ENCODE data around the gene FOXO1. TPM values are rescaled to one million over a fixed set of nuclear protein-coding genes. Genes with fewer than 3 reads are reported as not detected.

FOXO1 gene
- total and polyA plus RNA-seq, 2 experiments from 2014 or later = 32.4 to 68.0 TPM

DNA sequence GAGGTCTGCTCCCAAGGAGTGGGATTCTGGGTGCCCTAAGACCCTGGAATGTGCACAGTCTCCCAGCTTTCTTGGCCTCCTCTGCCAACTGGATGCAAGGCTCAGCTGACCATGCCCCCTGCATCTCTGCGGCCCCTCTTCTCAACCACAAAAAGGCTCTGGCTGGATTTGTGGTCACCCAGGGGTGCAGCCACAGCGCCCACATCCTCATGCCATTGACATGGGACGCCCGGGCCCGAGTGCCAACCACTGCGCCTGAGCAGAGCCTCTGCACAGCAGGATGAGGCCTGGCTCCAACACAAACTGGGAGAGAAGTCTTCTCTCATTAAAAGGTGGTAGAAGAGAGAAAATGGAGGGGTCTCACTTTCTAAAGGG is 103.5 kb downstream of the FOXO1 start:
- H3K36me3 ChIP-seq (ENCODE audit: insufficient read depth) = peaks cover 10% of the 10 kb centered on the region; the same call in 1 of the 2 replicates
- DNase-seq (ENCODE audit: low spot score) (no peak), ATAC-seq (no peak; the same call in 2 of the 3 replicates)
- peaks cover 50% of the 10 kb centered on the region for H3K4me1 Mint-ChIP-seq
- no peaks in the 10 kb centered on the region; the same call in 2 of the 3 replicates for H3K9me3 Mint-ChIP-seq
- H3K4me3 Mint-ChIP-seq = no peak overlapping the region
- peak overlapping the region; percentile 76; the same call in 1 of the 2 replicates for H3K27ac ChIP-seq (ENCODE audit: low read depth)
- no peak overlapping the region for H3K4me3 ChIP-seq
- H3K27me3 Mint-ChIP-seq (ENCODE audit: insufficient read depth, low read depth, poor library complexity) = peaks cover 24% of the 10 kb centered on the region
- H3K4me1 ChIP-seq (ENCODE audit: insufficient read depth) = peaks cover 48% of the 10 kb centered on the region
- H4K20me1 ChIP-seq (replicated peaks; ENCODE audit: insufficient read depth) = peaks cover 82% of the 10 kb centered on the region
- H3K4me2 ChIP-seq = no peak overlapping the region
- peaks cover 28% of the 10 kb centered on the region for H3K36me3 Mint-ChIP-seq (ENCODE audit: low read depth)
- peaks cover 100% of the 10 kb centered on the region for H3K79me2 ChIP-seq (replicated peaks; ENCODE audit: insufficient read depth)
- H3F3A ChIP-seq (replicated peaks; ENCODE audit: low read depth) = 0 out of 2 replicates have a peak, but pooled peaks cover 8% of the 10 kb centered on the region
- H2AFZ ChIP-seq = no peak overlapping the region
- no peak for TF ChIP-seq ZNF331 (CRISPR knock-in tag; IDR thresholded peaks at IDR 0.05; ENCODE audit: low read depth)
- no peak for TF ChIP-seq CTCF (conservative IDR thresholded peaks at IDR 0.05; ENCODE audit: low read depth in 2 of 2)
- no peak for TF ChIP-seq REST (IDR thresholded peaks at IDR 0.05; ENCODE audit: unreplicated experiment)
- no peak for TF ChIP-seq STAT1 (IDR thresholded peaks at IDR 0.05; ENCODE audit: unreplicated experiment)
- TF ChIP-seq EZH2 (IDR thresholded peaks at IDR 0.05; ENCODE audit: low read depth, unreplicated experiment) = no peak
- TF ChIP-seq ETS1 (IDR thresholded peaks at IDR 0.05) = no peak
- no peak for TF ChIP-seq CREB1 (CRISPR knock-in tag; IDR thresholded peaks at IDR 0.05; ENCODE audit: low read depth)
- TF ChIP-seq JUNB (IDR thresholded peaks at IDR 0.05; ENCODE audit: unreplicated experiment) = no peak
- no peak for TF ChIP-seq EZH2phosphoT487 (IDR thresholded peaks at IDR 0.05; ENCODE audit: unreplicated experiment)
- no peak for TF ChIP-seq ZNF462 (CRISPR knock-in tag; IDR thresholded peaks at IDR 0.05)
- no peak for TF ChIP-seq ZNF114 (CRISPR knock-in tag; IDR thresholded peaks at IDR 0.05)
- no peaks in the 10 kb centered on the region for H3K27me3 ChIP-seq (ENCODE audit: insufficient read depth)
- H3K9me2 ChIP-seq (ENCODE audit: insufficient read depth) = no peaks in the 10 kb centered on the region
- peak overlapping the region; percentile 56 for H3K27ac Mint-ChIP-seq
